ENCODE results near the gene KDM8. TPM values are rescaled to one million over a fixed set of nuclear protein-coding genes. Genes with fewer than 3 reads are reported as not detected.

The KDM8 gene
- total RNA-seq, 1 donor = 6.2 TPM

- DNase-seq (ENCODE audit: insufficient read length, low spot score, missing footprints) = peak; percentile 81
- Histone ChIP-seq H3K4me3 (ENCODE audit: insufficient read depth, low read length) (no peak overlapping the region), H3K36me3 (ENCODE audit: insufficient read depth, low read length) (peaks cover 23% of the 10 kb centered on the region), H3K4me2 (ENCODE audit: insufficient read depth, low read length) (peak overlapping the region; percentile 55), H3K27ac (ENCODE audit: low read depth, low read length) (peak overlapping the region; percentile 86), H3K79me2 (ENCODE audit: insufficient read depth, low read length) (peaks cover 2% of the 10 kb centered on the region), H3K4me1 (ENCODE audit: insufficient read depth, low read length) (peaks cover 30% of the 10 kb centered on the region), H3K27me3 (ENCODE audit: insufficient read depth, low read length) (no peaks in the 10 kb centered on the region), H4K20me1 (ENCODE audit: insufficient read depth, low read length) (no peaks in the 10 kb centered on the region), H3K9me3 (ENCODE audit: low read depth, low read length) (no peaks in the 10 kb centered on the region), H2AFZ (ENCODE audit: low read length) (peak overlapping the region; percentile 30)
- TF ChIP-seq CTCF (IDR thresholded peaks at IDR 0.05; ENCODE audit: extremely low read depth, low read depth, low read length) = no peak
Measured at GRCh38 chr16:27253526-27253930, 50.2 kb downstream of the KDM8 start.

- H3K27me3 ChIP-seq (ENCODE audit: insufficient read depth, low read length) = no peaks in the 10 kb centered on the region
- no peaks in the 10 kb centered on the region for H3K9me3 ChIP-seq (ENCODE audit: low read depth, low read length)
- no peak overlapping the region for H3K4me2 ChIP-seq (ENCODE audit: insufficient read depth, low read length)
- H4K20me1 ChIP-seq (ENCODE audit: insufficient read depth, low read length) = no peaks in the 10 kb centered on the region
- DNase-seq (ENCODE audit: insufficient read length, low spot score, missing footprints) = no peak
- peaks cover 23% of the 10 kb centered on the region for H3K36me3 ChIP-seq (ENCODE audit: insufficient read depth, low read length)
- H3K4me3 ChIP-seq (ENCODE audit: insufficient read depth, low read length) = no peak overlapping the region
- peaks cover 26% of the 10 kb centered on the region for H3K4me1 ChIP-seq (ENCODE audit: insufficient read depth, low read length)
- H3K27ac ChIP-seq (ENCODE audit: low read depth, low read length) = peak overlapping the region; percentile 86
- no peak overlapping the region for H2AFZ ChIP-seq (ENCODE audit: low read length)
- no peak for TF ChIP-seq CTCF (IDR thresholded peaks at IDR 0.05; ENCODE audit: extremely low read depth, low read depth, low read length)
- peaks cover 8% of the 10 kb centered on the region for H3K79me2 ChIP-seq (ENCODE audit: insufficient read depth, low read length)
Measured at GRCh38 chr16:27254262-27254811, 51.0 kb downstream of the KDM8 start.

- peaks cover 17% of the 10 kb centered on the region for H3K79me2 ChIP-seq (ENCODE audit: insufficient read depth, low read length)
- H3K4me1 ChIP-seq (ENCODE audit: insufficient read depth, low read length) = peaks cover 23% of the 10 kb centered on the region
- no peak overlapping the region for H3K4me3 ChIP-seq (ENCODE audit: insufficient read depth, low read length)
- no peak overlapping the region for H3K4me2 ChIP-seq (ENCODE audit: insufficient read depth, low read length)
- H3K9me3 ChIP-seq (ENCODE audit: low read depth, low read length) = no peaks in the 10 kb centered on the region
- no peaks in the 10 kb centered on the region for H4K20me1 ChIP-seq (ENCODE audit: insufficient read depth, low read length)
- H3K27me3 ChIP-seq (ENCODE audit: insufficient read depth, low read length) = no peaks in the 10 kb centered on the region
- H3K27ac ChIP-seq (ENCODE audit: low read depth, low read length) = no peak overlapping the region
- peaks cover 23% of the 10 kb centered on the region for H3K36me3 ChIP-seq (ENCODE audit: insufficient read depth, low read length)
- H2AFZ ChIP-seq (ENCODE audit: low read length) = no peak overlapping the region
- no peak for TF ChIP-seq CTCF (IDR thresholded peaks at IDR 0.05; ENCODE audit: extremely low read depth, low read depth, low read length)
- no peak for DNase-seq (ENCODE audit: insufficient read length, low spot score, missing footprints)
Measured at GRCh38 chr16:27256861-27257260, 53.5 kb downstream of the KDM8 start.

- Histone ChIP-seq H3K27ac (ENCODE audit: low read depth, low read length) (no peak overlapping the region), H3K9me3 (ENCODE audit: low read depth, low read length) (no peaks in the 10 kb centered on the region), H3K4me3 (ENCODE audit: insufficient read depth, low read length) (no peak overlapping the region), H4K20me1 (ENCODE audit: insufficient read depth, low read length) (no peaks in the 10 kb centered on the region), H3K27me3 (ENCODE audit: insufficient read depth, low read length) (no peaks in the 10 kb centered on the region), H3K4me1 (ENCODE audit: insufficient read depth, low read length) (peaks cover 23% of the 10 kb centered on the region), H2AFZ (ENCODE audit: low read length) (no peak overlapping the region), H3K36me3 (ENCODE audit: insufficient read depth, low read length) (peaks cover 23% of the 10 kb centered on the region), H3K79me2 (ENCODE audit: insufficient read depth, low read length) (peaks cover 19% of the 10 kb centered on the region), H3K4me2 (ENCODE audit: insufficient read depth, low read length) (no peak overlapping the region)
- no peak for DNase-seq (ENCODE audit: insufficient read length, low spot score, missing footprints)
- no peak for TF ChIP-seq CTCF (IDR thresholded peaks at IDR 0.05; ENCODE audit: extremely low read depth, low read depth, low read length)
Measured at GRCh38 chr16:27257271-27257670, 53.9 kb downstream of the KDM8 start.
